PC-3 (cell line): ENCODE measurements around the gene USP15.

Source experiments
- CTCF ChIP-seq: fragments of 300-600 bp; sonication (generic); conservative IDR thresholded peaks from 2 replicates; pipeline ENCODE4 v1.5.1; 2017; ENCODE audit warnings: antibody characterized with exemption, low read depth, mild to moderate bottlenecking, low read length
- EZH2 ChIP-seq: fragments of 300-600 bp; sonication (generic); IDR thresholded peaks from one replicate; pipeline ENCODE4 v1.6.1; 2017; ENCODE audit warnings: antibody characterized with exemption, mild to moderate bottlenecking, low read length; ENCODE audit not compliant: unreplicated experiment

- no peak for TF ChIP-seq CTCF
- TF ChIP-seq EZH2: no peak
Observed at GRCh38 chr12:62448436-62448835, 188.2 kb downstream of the USP15 start.
